Measurements from ENCODE around the gene GPR148.

GPR148 gene

GRCh38 chr2:130720036-130720435, 8.8 kb upstream of the GPR148 start:
- H4K20me1 ChIP-seq (ENCODE audit: insufficient read depth, low read length, poor library complexity, severe bottlenecking), result no peaks in the 10 kb centered on the region
- H3K9me2 ChIP-seq (replicated peaks; ENCODE audit: low read depth, low read length), result no peaks in the 10 kb centered on the region
- H3F3A ChIP-seq (ENCODE audit: low read depth), result no peaks in the 10 kb centered on the region
- H3K4me1 ChIP-seq (ENCODE audit: insufficient read depth, low read length, poor library complexity, severe bottlenecking), result no peaks in the 10 kb centered on the region
- H3K9me3 ChIP-seq (ENCODE audit: insufficient read depth, low read depth, low read length), result no peaks in the 10 kb centered on the region; the same call in 1 of the 2 replicates
- H2AFZ ChIP-seq (ENCODE audit: low read length), result no peak overlapping the region
- H3K4me2 ChIP-seq (ENCODE audit: low read depth, low read length, poor library complexity, severe bottlenecking), result no peak overlapping the region
- no peak for TF ChIP-seq CTCF (conservative IDR thresholded peaks at IDR 0.05; ENCODE audit: low read length)
- TF ChIP-seq EZH2phosphoT487 (IDR thresholded peaks at IDR 0.05; ENCODE audit: borderline replicate concordance), result no peak
- H3K79me2 ChIP-seq (ENCODE audit: insufficient read depth, low read length), result no peaks in the 10 kb centered on the region
- no peaks in the 10 kb centered on the region for H3K27me3 ChIP-seq (ENCODE audit: insufficient read depth, low read length, poor library complexity, severe bottlenecking)
- H3K9ac ChIP-seq (ENCODE audit: low read depth, low read length, poor library complexity, severe bottlenecking), result no peak overlapping the region
- no peaks in the 10 kb centered on the region for H3K36me3 ChIP-seq (ENCODE audit: insufficient read depth, low read length)
- no peak overlapping the region for H3K4me3 ChIP-seq (ENCODE audit: low read length, poor library complexity, severe bottlenecking)

- no peak overlapping the region for H3K4me3 ChIP-seq (ENCODE audit: low read length, poor library complexity, severe bottlenecking)
- H3K9me2 ChIP-seq (replicated peaks; ENCODE audit: low read depth, low read length), result no peaks in the 10 kb centered on the region
- no peak overlapping the region for H3K9ac ChIP-seq (ENCODE audit: low read depth, low read length, poor library complexity, severe bottlenecking)
- no peaks in the 10 kb centered on the region for H3F3A ChIP-seq (ENCODE audit: low read depth)
- no peaks in the 10 kb centered on the region; the same call in 1 of the 2 replicates for H3K9me3 ChIP-seq (ENCODE audit: insufficient read depth, low read depth, low read length)
- H3K36me3 ChIP-seq (ENCODE audit: insufficient read depth, low read length), result no peaks in the 10 kb centered on the region
- H3K79me2 ChIP-seq (ENCODE audit: insufficient read depth, low read length), result no peaks in the 10 kb centered on the region
- H2AFZ ChIP-seq (ENCODE audit: low read length), result no peak overlapping the region
- no peak overlapping the region for H3K4me2 ChIP-seq (ENCODE audit: low read depth, low read length, poor library complexity, severe bottlenecking)
- no peaks in the 10 kb centered on the region for H4K20me1 ChIP-seq (ENCODE audit: insufficient read depth, low read length, poor library complexity, severe bottlenecking)
- TF ChIP-seq EZH2phosphoT487 (IDR thresholded peaks at IDR 0.05; ENCODE audit: borderline replicate concordance), result no peak
- no peak for TF ChIP-seq CTCF (conservative IDR thresholded peaks at IDR 0.05; ENCODE audit: low read length)
- H3K4me1 ChIP-seq (ENCODE audit: insufficient read depth, low read length, poor library complexity, severe bottlenecking), result no peaks in the 10 kb centered on the region
- H3K27me3 ChIP-seq (ENCODE audit: insufficient read depth, low read length, poor library complexity, severe bottlenecking), result no peaks in the 10 kb centered on the region
Measured at GRCh38 chr2:130720528-130720927, 8.3 kb upstream of the GPR148 start.

GRCh38 chr2:130724455-130724854, 4.4 kb upstream of the GPR148 start:
- Histone ChIP-seq H3K27me3 (ENCODE audit: insufficient read depth, low read length, poor library complexity, severe bottlenecking) (no peaks in the 10 kb centered on the region), H3K79me2 (ENCODE audit: insufficient read depth, low read length) (no peaks in the 10 kb centered on the region), H3K9ac (ENCODE audit: low read depth, low read length, poor library complexity, severe bottlenecking) (no peak overlapping the region), H3K4me2 (ENCODE audit: low read depth, low read length, poor library complexity, severe bottlenecking) (no peak overlapping the region), H3K4me3 (ENCODE audit: low read length, poor library complexity, severe bottlenecking) (no peak overlapping the region), H3K9me3 (ENCODE audit: insufficient read depth, low read depth, low read length) (no peaks in the 10 kb centered on the region; the same call in 1 of the 2 replicates), H3F3A (ENCODE audit: low read depth) (no peaks in the 10 kb centered on the region), H3K4me1 (ENCODE audit: insufficient read depth, low read length, poor library complexity, severe bottlenecking) (no peaks in the 10 kb centered on the region), H3K9me2 (replicated peaks; ENCODE audit: low read depth, low read length) (no peaks in the 10 kb centered on the region), H3K36me3 (ENCODE audit: insufficient read depth, low read length) (no peaks in the 10 kb centered on the region), H2AFZ (ENCODE audit: low read length) (no peak overlapping the region), H4K20me1 (ENCODE audit: insufficient read depth, low read length, poor library complexity, severe bottlenecking) (no peaks in the 10 kb centered on the region)
- no peak for TF ChIP-seq EZH2phosphoT487 (IDR thresholded peaks at IDR 0.05; ENCODE audit: borderline replicate concordance)
- TF ChIP-seq CTCF (conservative IDR thresholded peaks at IDR 0.05; ENCODE audit: low read length), result no peak

Measured in Loucy (cell line).